ENCODE results near the gene PACC1. TPM values are rescaled to one million over a fixed set of nuclear protein-coding genes. Genes with fewer than 3 reads are reported as not detected.

The PACC1 gene
- total RNA-seq, 1 experiment from 2014 or later, result 17.6 TPM

GRCh38 chr1:212329105-212329504, 85.6 kb downstream of the PACC1 start:
- Histone ChIP-seq H2AFZ (ENCODE audit: low read depth, low read length, poor library complexity, severe bottlenecking) (no peak overlapping the region), H3K9ac (ENCODE audit: low read length) (no peak overlapping the region), H3K4me3 (replicated peaks in 1 of 2; ENCODE audit: low read depth in 1 of 2, low read length in 2 of 2) (no peak overlapping the region), H3K4me1 (ENCODE audit: control insufficient read depth in 1 of 2, insufficient read depth in 2 of 2, low read length in 2 of 2) (no peaks in the 10 kb centered on the region), H3K79me2 (ENCODE audit: insufficient read depth, low read length) (peaks cover 14% of the 10 kb centered on the region), H3K9me2 (ENCODE audit: insufficient read depth) (no peaks in the 10 kb centered on the region; the same call in 1 of the 2 replicates), H3K36me3 (ENCODE audit: control insufficient read depth in 1 of 2, insufficient read depth in 2 of 2, low read length in 2 of 2) (no peaks in the 10 kb centered on the region; a peak in 1 of 4 replicates), H3K4me2 (ENCODE audit: low read length) (no peak overlapping the region), H4K20me1 (ENCODE audit: insufficient read depth) (no peaks in the 10 kb centered on the region; the same call in 1 of the 2 replicates), H3K27ac (ENCODE audit: low read depth, low read length) (no peak overlapping the region), H3K9me3 (ENCODE audit: control insufficient read depth in 1 of 2, insufficient read depth in 1 of 2, low read depth in 1 of 2, low read length in 2 of 2) (no peaks in the 10 kb centered on the region), H3K27me3 (ENCODE audit: insufficient read depth, low read length) (no peaks in the 10 kb centered on the region)
- DNase-seq (ENCODE audit: low read depth, low spot score) (no peak), ATAC-seq (no peak)
- CTCF ChIA-PET, result no interaction called here
- RAD21 ChIA-PET (ENCODE audit: low non-redundant PET in 1 of 2, low total read pairs in 2 of 2, uncharacterized antibody in 2 of 2, unreplicated experiment in 2 of 2), result no interaction called here
- POLR2A ChIA-PET, result no interaction called here
- TF ChIP-seq RAD21 (IDR thresholded peaks at IDR 0.05; ENCODE audit: low read depth) (no peak), ELF1 (IDR thresholded peaks at IDR 0.05; ENCODE audit: borderline replicate concordance, low read depth) (no peak), SRF (IDR thresholded peaks at IDR 0.05; ENCODE audit: low read depth) (no peak)
- no TSS peak for BruUV-seq (replicated peaks)
- intact Hi-C loops (cut with micrococcal nuclease), result no loop called here

- Histone ChIP-seq H3K27me3 (ENCODE audit: insufficient read depth, low read length) (no peaks in the 10 kb centered on the region), H4K20me1 (ENCODE audit: insufficient read depth) (no peaks in the 10 kb centered on the region; the same call in 1 of the 2 replicates), H3K9me3 (ENCODE audit: control insufficient read depth in 1 of 2, insufficient read depth in 1 of 2, low read depth in 1 of 2, low read length in 2 of 2) (no peaks in the 10 kb centered on the region), H3K4me3 (replicated peaks in 1 of 2; ENCODE audit: low read depth in 1 of 2, low read length in 2 of 2) (no peak overlapping the region), H3K27ac (ENCODE audit: low read depth, low read length) (no peak overlapping the region), H3K9me2 (ENCODE audit: insufficient read depth) (no peaks in the 10 kb centered on the region; the same call in 1 of the 2 replicates), H3K9ac (ENCODE audit: low read length) (no peak overlapping the region), H3K36me3 (ENCODE audit: control insufficient read depth in 1 of 2, insufficient read depth in 2 of 2, low read length in 2 of 2) (no peaks in the 10 kb centered on the region; a peak in 1 of 4 replicates), H3K79me2 (ENCODE audit: insufficient read depth, low read length) (peaks cover 18% of the 10 kb centered on the region), H3K4me1 (ENCODE audit: control insufficient read depth in 1 of 2, insufficient read depth in 2 of 2, low read length in 2 of 2) (no peaks in the 10 kb centered on the region), H2AFZ (ENCODE audit: low read depth, low read length, poor library complexity, severe bottlenecking) (no peak overlapping the region), H3K4me2 (ENCODE audit: low read length) (no peak overlapping the region)
- no TSS peak for BruUV-seq (replicated peaks)
- DNase-seq (ENCODE audit: low read depth, low spot score), result no peak
- POLR2A ChIA-PET, result no interaction called here
- no peak for TF ChIP-seq POLR2AphosphoS5 (IDR thresholded peaks at IDR 0.05; ENCODE audit: low read depth, low read length)
- no peak for TF ChIP-seq EZH2phosphoT487 (IDR thresholded peaks at IDR 0.05; ENCODE audit: borderline replicate concordance)
- TF ChIP-seq, protein P1, sequence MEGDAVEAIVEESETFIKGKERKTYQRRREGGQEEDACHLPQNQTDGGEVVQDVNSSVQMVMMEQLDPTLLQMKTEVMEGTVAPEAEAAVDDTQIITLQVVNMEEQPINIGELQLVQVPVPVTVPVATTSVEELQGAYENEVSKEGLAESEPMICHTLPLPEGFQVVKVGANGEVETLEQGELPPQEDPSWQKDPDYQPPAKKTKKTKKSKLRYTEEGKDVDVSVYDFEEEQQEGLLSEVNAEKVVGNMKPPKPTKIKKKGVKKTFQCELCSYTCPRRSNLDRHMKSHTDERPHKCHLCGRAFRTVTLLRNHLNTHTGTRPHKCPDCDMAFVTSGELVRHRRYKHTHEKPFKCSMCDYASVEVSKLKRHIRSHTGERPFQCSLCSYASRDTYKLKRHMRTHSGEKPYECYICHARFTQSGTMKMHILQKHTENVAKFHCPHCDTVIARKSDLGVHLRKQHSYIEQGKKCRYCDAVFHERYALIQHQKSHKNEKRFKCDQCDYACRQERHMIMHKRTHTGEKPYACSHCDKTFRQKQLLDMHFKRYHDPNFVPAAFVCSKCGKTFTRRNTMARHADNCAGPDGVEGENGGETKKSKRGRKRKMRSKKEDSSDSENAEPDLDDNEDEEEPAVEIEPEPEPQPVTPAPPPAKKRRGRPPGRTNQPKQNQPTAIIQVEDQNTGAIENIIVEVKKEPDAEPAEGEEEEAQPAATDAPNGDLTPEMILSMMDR (IDR thresholded peaks at IDR 0.05 in 2 of 3, conservative IDR thresholded peaks at IDR 0.05 in 1 of 3; ENCODE audit: borderline replicate concordance in 1 of 3, insufficient read depth in 1 of 3, low read depth in 2 of 3, low read length in 2 of 3), result no peak
- TF ChIP-seq ZNF274 (IDR thresholded peaks at IDR 0.05; ENCODE audit: low read depth, low read length), result no peak
- no peak for TF ChIP-seq CEBPB (IDR thresholded peaks at IDR 0.05; ENCODE audit: low read depth)
- TF ChIP-seq SP1 (IDR thresholded peaks at IDR 0.05; ENCODE audit: low read depth), result no peak
- no peak for TF ChIP-seq RAD21 (IDR thresholded peaks at IDR 0.05; ENCODE audit: low read depth)
- no peak for TF ChIP-seq ATF3 (IDR thresholded peaks at IDR 0.05)
- no peak for TF ChIP-seq FOSL1 (IDR thresholded peaks at IDR 0.05; ENCODE audit: low read depth)
- TF ChIP-seq ZBTB33 (IDR thresholded peaks at IDR 0.05; ENCODE audit: extremely low read depth, insufficient replicate concordance, low read length), result no peak
- no peak for TF ChIP-seq YY1 (IDR thresholded peaks at IDR 0.05; ENCODE audit: extremely low read depth, insufficient replicate concordance, low read depth, low read length)
- TF ChIP-seq, protein P2, sequence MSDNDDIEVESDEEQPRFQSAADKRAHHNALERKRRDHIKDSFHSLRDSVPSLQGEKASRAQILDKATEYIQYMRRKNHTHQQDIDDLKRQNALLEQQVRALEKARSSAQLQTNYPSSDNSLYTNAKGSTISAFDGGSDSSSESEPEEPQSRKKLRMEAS (IDR thresholded peaks at IDR 0.05), result no peak
- TF ChIP-seq TCF7L2 (IDR thresholded peaks at IDR 0.05; ENCODE audit: borderline replicate concordance, extremely low read depth, insufficient read depth, insufficient read length), result no peak
- no peak for TF ChIP-seq ZFX (IDR thresholded peaks at IDR 0.05)
- TF ChIP-seq SRF (IDR thresholded peaks at IDR 0.05; ENCODE audit: low read depth), result no peak
- CTCF ChIA-PET, result no interaction called here
- ATAC-seq, result no peak
- RAD21 ChIA-PET (ENCODE audit: low non-redundant PET in 1 of 2, low total read pairs in 2 of 2, uncharacterized antibody in 2 of 2, unreplicated experiment in 2 of 2), result no interaction called here
- intact Hi-C loops (cut with micrococcal nuclease), result no loop called here
Measured at GRCh38 chr1:212328248-212328647, 86.4 kb downstream of the PACC1 start.

Data from HCT116 (cell line).